GM19193 (cell line): ENCODE data around the gene BRWD1.

ENCODE experiments used
- POLR2A ChIP-seq: IDR thresholded peaks from 4 replicates; pipeline ENCODE4 v1.6.1; 2011; ENCODE audit not compliant: insufficient read depth, insufficient read length; ENCODE audit errors: extremely low read depth

The BRWD1 gene

GRCh38 chr21:39258207-39258606 is 55.2 kb downstream of the BRWD1 start:
- no peak for TF ChIP-seq POLR2A

GRCh38 chr21:39251326-39251725 is 62.1 kb downstream of the BRWD1 start:
- no peak for TF ChIP-seq POLR2A

GRCh38 chr21:39238275-39238674 is 75.2 kb downstream of the BRWD1 start:
- no peak for TF ChIP-seq POLR2A

GRCh38 chr21:39232861-39233291 is 80.6 kb downstream of the BRWD1 start:
- no peak for TF ChIP-seq POLR2A

GRCh38 chr21:39224930-39225329 is 88.5 kb downstream of the BRWD1 start:
- TF ChIP-seq POLR2A = no peak

- TF ChIP-seq POLR2A = no peak
These were observed 91.4 kb downstream of the BRWD1 start for GRCh38 chr21:39221997-39222486.

GRCh38 chr21:39221282-39221996 is 92.0 kb downstream of the BRWD1 start:
- no peak for TF ChIP-seq POLR2A

GRCh38 chr21:39220150-39220549 is 93.3 kb downstream of the BRWD1 start:
- TF ChIP-seq POLR2A = no peak

- no peak for TF ChIP-seq POLR2A
These were observed 95.4 kb downstream of the BRWD1 start for GRCh38 chr21:39218082-39218409.

GRCh38 chr21:39217356-39218081 is 95.9 kb downstream of the BRWD1 start:
- TF ChIP-seq POLR2A = no peak

- TF ChIP-seq POLR2A = no peak
These were observed 97.1 kb downstream of the BRWD1 start for GRCh38 chr21:39216290-39216689.

GRCh38 chr21:39215078-39215477 is 98.4 kb downstream of the BRWD1 start:
- no peak for TF ChIP-seq POLR2A

- no peak for TF ChIP-seq POLR2A
These were observed 104.1 kb downstream of the BRWD1 start for GRCh38 chr21:39209334-39209688.

GRCh38 chr21:39208624-39209333 is 104.7 kb downstream of the BRWD1 start:
- TF ChIP-seq POLR2A = no peak

GRCh38 chr21:39204134-39204533 is 109.3 kb downstream of the BRWD1 start:
- TF ChIP-seq POLR2A = no peak

GRCh38 chr21:39198800-39199199 is 114.6 kb downstream of the BRWD1 start:
- TF ChIP-seq POLR2A = no peak

- no peak for TF ChIP-seq POLR2A
These were observed 115.8 kb downstream of the BRWD1 start for GRCh38 chr21:39197448-39198233.
